Erythroblast (primary cell): ENCODE data around the gene ELMOD3.

Source experiments
- GATA1 ChIP-seq: IDR thresholded peaks from 2 replicates; pipeline ENCODE4 v1.6.1; 2011; ENCODE audit warnings: low read depth, mild to moderate bottlenecking, control low read depth, low read length, moderate library complexity
- POLR2A ChIP-seq: IDR thresholded peaks from 2 replicates; pipeline ENCODE4 v1.6.1; 2011; ENCODE audit warnings: mild to moderate bottlenecking, low read length

- TF ChIP-seq POLR2A (no peak), GATA1 (no peak)
Observed at GRCh38 chr2:85309699-85310321, 44.8 kb upstream of the ELMOD3 start.
